Kidney (tissue), 14 donors: Measurements from ENCODE around the gene SLC25A5. TPM values are rescaled to one million over a fixed set of nuclear protein-coding genes. Genes with fewer than 3 reads are reported as not detected.

Experiments
- DNase-seq, 5 donors: peaks; one replicate each; pipeline ENCODE4 v3.0.0-alpha.2; 2013 to 2020
- FAIRE-seq: peaks from 2 replicates; lab custom pipeline; 2012; peaks lifted over from hg19 to GRCh38; lab: Jason Lieb, UNC
- H3K27ac ChIP-seq, 2 donors: one replicate each; pipeline ENCODE4 v1.7.0; 2013; ENCODE audit warnings: low read depth in 2 of 2, low read length in 2 of 2, inconsistent platforms in 1 of 2
- H3K27me3 ChIP-seq: one replicate; pipeline ENCODE4 v1.7.1; 2013; ENCODE audit warnings: low read length, inconsistent platforms; ENCODE audit not compliant: control insufficient read depth, insufficient read depth
- H3K36me3 ChIP-seq, 3 donors: one replicate each; pipeline versions ENCODE4 v1.7.0 to v1.7.1; 2013; ENCODE audit warnings: low read length in 3 of 3, control low read depth in 1 of 3, inconsistent platforms in 1 of 3; ENCODE audit not compliant: insufficient read depth in 3 of 3, control insufficient read depth in 2 of 3
- H3K4me1 ChIP-seq, 3 donors: one replicate each; pipeline versions ENCODE4 v1.7.0 to v1.7.1; 2013; ENCODE audit warnings: low read length in 3 of 3, inconsistent platforms in 1 of 3, low read depth in 1 of 3; ENCODE audit not compliant: control insufficient read depth in 2 of 3, insufficient read depth in 2 of 3
- H3K4me3 ChIP-seq, 3 donors: one replicate each; pipeline versions ENCODE4 v1.7.0 to v1.8.1; 2013; ENCODE audit warnings: low read length in 3 of 3, control low read depth in 1 of 3, inconsistent platforms in 1 of 3
- H3K9ac ChIP-seq, 3 donors: one replicate each; pipeline versions ENCODE4 v1.7.0 to v1.7.1; 2013; ENCODE audit warnings: low read length in 3 of 3, control low read depth in 1 of 3, inconsistent platforms in 1 of 3
- H3K9me3 ChIP-seq, 3 donors: one replicate each; pipeline versions ENCODE4 v1.7.0 to v1.7.1; 2013; ENCODE audit warnings: low read length in 3 of 3, control low read depth in 1 of 3, inconsistent platforms in 1 of 3; ENCODE audit not compliant: control insufficient read depth in 2 of 3, insufficient read depth in 1 of 3
- intact Hi-C: fragments of 100-400 bp; cut with DNase I; formaldehyde crosslinking; loops from one replicate; pipeline ENCODE4 v1.11.1; 2022
- polyA plus RNA-seq: library from polyadenylated mRNA; stranded (reverse); fragments of 350-450 nt; fragmentation: Illumina TruSeq; extraction: RNeasy Lipid Tissue Mini Kit (QIAGEN cat#74804); gene quantifications from one replicate; pipeline ENCODE4 v1.2.3, GENCODE V29; 2014; ENCODE audit warnings: low read depth, low replicate concordance; ENCODE audit not compliant: insufficient read depth
- total RNA-seq: library from RNA; stranded (reverse); fragmentation: NEBNext Ultra II Directional; extraction: Animal tissue kit (Norgen Biotek cat#: 25700); gene quantifications from one replicate; pipeline ENCODE4 v1.2.1, GENCODE V29; 2021
- TF ChIP-seq, protein P1 (sequence below): IDR thresholded peaks from 3 replicates; pipeline ENCODE4 v1.5.1; 2012; ENCODE audit warnings: mild to moderate bottlenecking, moderate library complexity, borderline replicate concordance; ENCODE audit not compliant: insufficient read depth; ENCODE audit errors: extremely low read depth
- donor health status: control.
- donor health status: control.
- donor health status: control.
- donor health status: control.
- donor health status: control.
- donor health status: DM: yes; HTN: yes; CAD: no.
- donor health status: Normal renal cell carcinoma (clear cell type).

Gene SLC25A5
- total and polyA plus RNA-seq, 2 donors from 2014 or later: 224 to 850 TPM

DNA sequence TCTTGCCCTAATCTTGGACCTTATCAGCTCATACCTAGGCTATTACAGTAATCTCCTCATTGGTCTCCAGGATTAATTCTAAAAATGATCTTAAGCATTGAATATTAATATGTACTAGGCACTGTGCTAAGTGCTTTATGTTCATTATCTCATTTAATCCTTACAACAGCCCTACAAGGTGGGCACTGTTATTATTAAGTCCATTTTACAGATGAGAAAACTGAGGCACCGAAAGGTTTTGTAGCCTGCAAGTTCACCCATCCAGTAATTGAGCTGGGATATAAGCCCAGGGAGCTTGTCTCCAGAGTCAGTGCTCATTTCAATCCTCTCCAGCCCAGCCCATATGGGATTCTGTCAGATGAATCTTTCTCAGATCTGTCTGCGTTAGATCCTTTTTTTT lies 48.3 kb upstream of the SLC25A5 start:
- H3K27ac ChIP-seq: no peak overlapping the region
- no peak for DNase-seq
- intact Hi-C loops: no loop called here
- no peak for FAIRE-seq
- H3K4me3 ChIP-seq: no peak overlapping the region
- H3K9ac ChIP-seq: no peak overlapping the region
- no peaks in the 10 kb centered on the region for H3K27me3 ChIP-seq
- TF ChIP-seq, protein P1, sequence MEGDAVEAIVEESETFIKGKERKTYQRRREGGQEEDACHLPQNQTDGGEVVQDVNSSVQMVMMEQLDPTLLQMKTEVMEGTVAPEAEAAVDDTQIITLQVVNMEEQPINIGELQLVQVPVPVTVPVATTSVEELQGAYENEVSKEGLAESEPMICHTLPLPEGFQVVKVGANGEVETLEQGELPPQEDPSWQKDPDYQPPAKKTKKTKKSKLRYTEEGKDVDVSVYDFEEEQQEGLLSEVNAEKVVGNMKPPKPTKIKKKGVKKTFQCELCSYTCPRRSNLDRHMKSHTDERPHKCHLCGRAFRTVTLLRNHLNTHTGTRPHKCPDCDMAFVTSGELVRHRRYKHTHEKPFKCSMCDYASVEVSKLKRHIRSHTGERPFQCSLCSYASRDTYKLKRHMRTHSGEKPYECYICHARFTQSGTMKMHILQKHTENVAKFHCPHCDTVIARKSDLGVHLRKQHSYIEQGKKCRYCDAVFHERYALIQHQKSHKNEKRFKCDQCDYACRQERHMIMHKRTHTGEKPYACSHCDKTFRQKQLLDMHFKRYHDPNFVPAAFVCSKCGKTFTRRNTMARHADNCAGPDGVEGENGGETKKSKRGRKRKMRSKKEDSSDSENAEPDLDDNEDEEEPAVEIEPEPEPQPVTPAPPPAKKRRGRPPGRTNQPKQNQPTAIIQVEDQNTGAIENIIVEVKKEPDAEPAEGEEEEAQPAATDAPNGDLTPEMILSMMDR: no peak
- peaks cover 0 to 3% (median 0%) of the 10 kb centered on the region in 3 donors for H3K4me1 ChIP-seq
- H3K36me3 ChIP-seq: no peaks in the 10 kb centered on the region
- H3K9me3 ChIP-seq: no peaks in the 10 kb centered on the region

DNA sequence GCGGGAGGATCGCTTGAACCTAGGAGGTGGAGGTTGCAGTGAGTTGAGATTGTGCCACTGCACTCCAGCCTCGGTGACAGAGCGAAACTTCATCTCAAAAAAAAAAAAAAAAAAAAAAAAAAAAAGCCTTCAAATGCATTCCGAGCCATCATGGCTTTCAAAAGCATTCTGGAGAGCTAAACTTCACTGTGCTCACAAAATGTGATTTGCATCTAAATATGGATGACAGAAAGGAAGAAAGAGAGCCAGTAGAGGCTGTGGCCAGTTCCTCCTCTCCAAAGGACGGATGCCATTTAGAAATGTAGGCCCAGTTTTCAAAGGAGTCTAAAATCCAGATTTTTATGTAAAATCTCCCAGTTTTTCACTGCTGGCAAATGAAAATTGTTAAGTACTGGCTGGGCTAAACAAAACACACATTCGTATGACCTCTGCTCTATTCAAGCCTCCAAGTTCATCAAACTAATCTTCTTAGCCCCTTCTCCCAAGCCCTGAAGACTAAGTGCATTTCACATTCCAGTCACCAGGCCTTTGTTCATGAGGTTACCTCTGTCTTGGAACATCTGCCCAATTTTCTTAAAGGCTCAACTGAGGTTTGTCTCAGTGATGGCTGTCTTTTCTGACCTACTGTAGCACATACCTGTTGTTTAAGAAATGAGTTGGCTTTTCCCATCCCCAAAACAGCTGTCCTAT lies 47.1 kb upstream of the SLC25A5 start:
- H3K9ac ChIP-seq: no peak overlapping the region
- H3K36me3 ChIP-seq: no peaks in the 10 kb centered on the region
- no peaks in the 10 kb centered on the region for H3K9me3 ChIP-seq
- peaks cover 0 to 3% (median 0%) of the 10 kb centered on the region in 3 donors for H3K4me1 ChIP-seq
- H3K27ac ChIP-seq: no peak overlapping the region
- no peak overlapping the region for H3K4me3 ChIP-seq
- FAIRE-seq (no peak), DNase-seq (no peak)
- TF ChIP-seq, protein P1: no peak
- H3K27me3 ChIP-seq: no peaks in the 10 kb centered on the region
- intact Hi-C loops: no loop called here

DNA sequence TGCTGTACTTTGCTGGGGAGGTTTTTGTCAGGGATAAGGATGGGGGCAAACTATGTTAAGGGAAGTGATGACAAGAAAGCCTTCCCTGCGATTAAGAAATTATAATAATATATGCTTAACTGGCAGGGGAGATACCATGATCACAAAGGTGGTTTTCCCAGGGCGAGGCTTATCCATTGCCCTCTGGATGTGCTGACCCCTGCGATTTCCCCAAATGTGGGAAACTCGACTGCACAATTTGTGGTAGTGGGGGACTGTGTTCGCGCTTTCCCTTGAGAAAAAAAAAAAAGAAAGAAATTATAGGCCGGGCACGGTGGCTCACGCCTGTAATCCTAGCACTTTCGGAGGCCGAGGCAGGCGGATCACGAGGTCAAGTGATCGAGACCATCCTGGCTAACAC lies 44.6 kb upstream of the SLC25A5 start:
- Histone ChIP-seq H3K4me1 (peaks cover 0 to 2% (median 2%) of the 10 kb centered on the region in 3 donors), H3K9ac (no peak overlapping the region), H3K36me3 (no peaks in the 10 kb centered on the region), H3K4me3 (no peak overlapping the region), H3K27ac (no peak overlapping the region), H3K9me3 (no peaks in the 10 kb centered on the region), H3K27me3 (no peaks in the 10 kb centered on the region)
- intact Hi-C loops: no loop called here
- TF ChIP-seq, protein P1: no peak
- FAIRE-seq (no peak), DNase-seq (no peak)
